IMR-90 (cell line): ENCODE results near the gene SDCCAG8. TPM values are rescaled to one million over a fixed set of nuclear protein-coding genes. Genes with fewer than 3 reads are reported as not detected.
A peak's percentile ranks its signal among the peaks of the same experiment; 100 is the strongest.

Experiments
- ATAC-seq: fragments of 200-7000 bp; cut with Tn5 transposase; 2 replicates; pipeline ENCODE4 v1.9.1; 2020; ENCODE audit warnings: low read depth, mild to moderate bottlenecking, moderate library complexity
- BruUV-seq: library from RNA; stranded (reverse); fragments of 400-500 nt; replicated peaks from 2 replicates; lab custom pipeline; 2021; lab: Mats Ljungman, UMichigan
- CTCF ChIA-PET: fragments of 300-600 bp; formaldehyde crosslinking; extraction: SDS; loops from one replicate; lab custom pipeline; 2021; ENCODE audit warnings: antibody characterized with exemption; lab: Yijun Ruan, JAX
- POLR2A ChIA-PET: fragments of 300-600 bp; sonication (Branson Sonifier 250); formaldehyde crosslinking; loops from one replicate; lab custom pipeline; 2022; ENCODE audit warnings: antibody characterized with exemption; ENCODE audit not compliant: unreplicated experiment; lab: Charles Lee
- DNase-seq: peaks from one replicate; pipeline ENCODE4 v3.0.0; 2013
- H2AFZ ChIP-seq: replicated peaks from 2 replicates; pipeline ENCODE3; 2013; ENCODE audit warnings: low read length, mild to moderate bottlenecking; ENCODE audit not compliant: poor library complexity
- H2AK5ac ChIP-seq: 2 replicates; pipeline ENCODE4 v1.6.1; 2013; ENCODE audit warnings: low read depth, low read length, inconsistent platforms
- H2AK9ac ChIP-seq: replicated peaks from 2 replicates; pipeline ENCODE3; 2013; ENCODE audit warnings: mild to moderate bottlenecking, low read depth, low read length, moderate library complexity; ENCODE audit not compliant: poor library complexity
- H2BK120ac ChIP-seq: 2 replicates; pipeline ENCODE4 v1.6.1; 2013; ENCODE audit warnings: low read depth, low read length, inconsistent platforms
- H2BK15ac ChIP-seq: 3 replicates; pipeline ENCODE4 v1.6.1; 2013; ENCODE audit warnings: low read depth, low read length, inconsistent platforms
- H2BK20ac ChIP-seq: 2 replicates; pipeline ENCODE4 v1.6.1; 2013; ENCODE audit warnings: low read depth, mild to moderate bottlenecking, inconsistent platforms, low read length, moderate library complexity
- H2BK5ac ChIP-seq: 2 replicates; pipeline ENCODE4 v1.6.1; 2013; ENCODE audit warnings: mild to moderate bottlenecking, low read depth, low read length, inconsistent platforms; ENCODE audit not compliant: poor library complexity, severe bottlenecking
- H3K14ac ChIP-seq: replicated peaks from 2 replicates; pipeline ENCODE4 v1.6.1; 2013; ENCODE audit warnings: low read depth, low read length, inconsistent platforms
- H3K18ac ChIP-seq: 2 replicates; pipeline ENCODE4 v1.6.1; 2013; ENCODE audit warnings: low read depth, low read length, control low read depth
- H3K23ac ChIP-seq: 2 replicates; pipeline ENCODE4 v1.6.1; 2013; ENCODE audit warnings: low read depth, low read length, inconsistent platforms
- H3K27ac ChIP-seq: 2 replicates; pipeline ENCODE4 v1.5.1; 2013; ENCODE audit warnings: mild to moderate bottlenecking, control low read depth, low read length; ENCODE audit not compliant: insufficient read depth
- H3K27me3 ChIP-seq: 2 replicates; pipeline ENCODE4 v1.6.1; 2013; ENCODE audit warnings: low read length; ENCODE audit not compliant: control insufficient read depth, insufficient read depth
- H3K36me3 ChIP-seq: 2 replicates; pipeline ENCODE4 v1.6.1; 2013; ENCODE audit warnings: low read length, mixed read lengths; ENCODE audit not compliant: control insufficient read depth, insufficient read depth
- H3K4ac ChIP-seq: 2 replicates; pipeline ENCODE4 v1.6.1; 2013; ENCODE audit warnings: low read depth, low read length, inconsistent platforms
- H3K4me1 ChIP-seq: 2 replicates; pipeline ENCODE4 v1.6.1; 2013; ENCODE audit warnings: low read length, mixed read lengths; ENCODE audit not compliant: control insufficient read depth, insufficient read depth
- H3K4me2 ChIP-seq: 2 replicates; pipeline ENCODE4 v1.6.1; 2013; ENCODE audit warnings: low read depth, mild to moderate bottlenecking, control low read depth, low read length, moderate library complexity
- H3K4me3 ChIP-seq: 2 replicates; pipeline ENCODE4 v1.5.1; 2013; ENCODE audit warnings: low read depth, mild to moderate bottlenecking, control low read depth, low read length, moderate library complexity; ENCODE audit not compliant: insufficient read depth
- H3K56ac ChIP-seq: 2 replicates; pipeline ENCODE4 v1.6.1; 2013; ENCODE audit warnings: low read length, inconsistent platforms; ENCODE audit not compliant: insufficient read depth; ENCODE audit errors: extremely low read depth
- H3K79me1 ChIP-seq, 2 experiments: 2 replicates each; pipeline ENCODE4 v1.6.1; 2013; ENCODE audit warnings: low read length in 2 of 2, inconsistent platforms in 1 of 2, low read depth in 1 of 2
- H3K9ac ChIP-seq: 2 replicates; pipeline ENCODE4 v1.6.1; 2013; ENCODE audit warnings: low read depth, low read length, control low read depth
- H3K9me1 ChIP-seq: 2 replicates; pipeline ENCODE4 v1.6.1; 2013; ENCODE audit warnings: low read length, inconsistent platforms; ENCODE audit not compliant: insufficient read depth
- H3K9me3 ChIP-seq: 2 replicates; pipeline ENCODE4 v1.6.1; 2013; ENCODE audit warnings: low read length; ENCODE audit not compliant: control insufficient read depth, insufficient read depth
- H4K20me1 ChIP-seq: 2 replicates; pipeline ENCODE4 v1.6.1; 2013; ENCODE audit warnings: low read length, inconsistent platforms; ENCODE audit not compliant: insufficient read depth
- H4K5ac ChIP-seq: 2 replicates; pipeline ENCODE4 v1.6.1; 2013; ENCODE audit warnings: mild to moderate bottlenecking, low read depth, low read length, control low read depth
- H4K8ac ChIP-seq, 2 experiments: 2 replicates each; pipeline ENCODE4 v1.6.1; 2013; ENCODE audit warnings: low read depth in 2 of 2, low read length in 2 of 2, control low read depth in 1 of 2, inconsistent platforms in 1 of 2
- H4K91ac ChIP-seq: 2 replicates; pipeline ENCODE4 v1.6.1; 2013; ENCODE audit warnings: low read depth, low read length, inconsistent platforms; ENCODE audit not compliant: insufficient read depth
- BHLHE40 ChIP-seq: fragments of 150-350 bp; IDR thresholded peaks from 2 replicates; pipeline ENCODE4 v1.6.1; 2016; ENCODE audit warnings: mild to moderate bottlenecking, low read depth, low read length
- CEBPB ChIP-seq: IDR thresholded peaks from 2 replicates; pipeline ENCODE4 v1.6.1; 2012; ENCODE audit warnings: low read depth, low read length, improper control_type of control experiment
- CHD1 ChIP-seq: IDR thresholded peaks from 2 replicates; pipeline ENCODE4 v1.6.1; 2012; ENCODE audit warnings: low read depth, low read length, improper control_type of control experiment
- MAFK ChIP-seq: IDR thresholded peaks from 2 replicates; pipeline ENCODE4 v1.6.1; 2012; ENCODE audit warnings: low read depth, low read length, improper control_type of control experiment
- MXI1 ChIP-seq: IDR thresholded peaks from 2 replicates; pipeline ENCODE4 v1.6.1; 2012; ENCODE audit warnings: low read depth, mild to moderate bottlenecking, low read length, moderate library complexity, borderline replicate concordance
- NFE2L2 ChIP-seq: fragments of 150-350 bp; IDR thresholded peaks from 2 replicates; pipeline ENCODE4 v1.6.1; 2016; ENCODE audit warnings: low read depth, mild to moderate bottlenecking, low read length
- WGBS, 2 experiments: methylation state at CpG; one replicate each; pipeline versions ENCODE4 v1.1.5 to v1.1.7; 2013; ENCODE audit warnings: missing lambda C conversion rate in 2 of 2; ENCODE audit not compliant: insufficient read length in 1 of 2; ENCODE audit errors: extremely low coverage in 2 of 2; 5-methylcytosine and 5-hydroxymethylcytosine counted together
- dilution Hi-C: fragments of 300-500 bp; cut with HindIII; formaldehyde crosslinking; loops from one replicate; pipeline ENCODE4 v1.14.3; 2018; ENCODE audit warnings: low sequenced_read_pairs; ENCODE audit not compliant: unreplicated experiment
- in situ Hi-C: fragments of 300-500 bp; cut with MboI; formaldehyde crosslinking; loops from 3 replicates; pipeline ENCODE4 v1.14.3; 2019; ENCODE audit warnings: low sequenced_read_pairs, inconsistent platforms, mixed read lengths
- intact Hi-C: fragments of 100-400 bp; cut with micrococcal nuclease; formaldehyde crosslinking; loops from 2 replicates; pipeline ENCODE4 v1.10.0; 2022
- polyA plus RNA-seq, 3 experiments: library from polyadenylated mRNA; depleted of rRNA; stranded (reverse); fragments of >200 nt; gene quantifications; 2 replicates each; pipeline ENCODE4 v1.2.3, GENCODE V29; 2012; ENCODE audit warnings: low replicate concordance in 1 of 3
- total RNA-seq: library from RNA; depleted of rRNA; stranded (reverse); fragments of >200 nt; gene quantifications from 2 replicates; pipeline ENCODE4 v1.2.3, GENCODE V29; 2012

Gene SDCCAG8
- total and polyA plus RNA-seq, 2 of the 4 experiments (the other 2 are of a cell fraction): 25.2 to 46.8 TPM

GRCh38 chr1:243447347-243447746 lies 191.5 kb downstream of the SDCCAG8 start:
- POLR2A ChIA-PET: no interaction called here
- ATAC-seq: 0 out of 2 replicates have a peak, but pooled peaks have one; percentile 42
- intact Hi-C loops: no loop called here

More at GRCh38 chr1:243447347-243447746, 191.5 kb downstream of the SDCCAG8 start:
- H2BK15ac ChIP-seq: no peak overlapping the region
- no peaks in the 10 kb centered on the region for H3K4me1 ChIP-seq
- dilution Hi-C loops (no loop called here), in situ Hi-C loops (no loop called here)
- no peaks in the 10 kb centered on the region for H3K9me1 ChIP-seq
- no peak overlapping the region for H3K56ac ChIP-seq
- H3K36me3 ChIP-seq: peaks cover 4% of the 10 kb centered on the region
- no peak overlapping the region for H3K4me2 ChIP-seq
- no peak overlapping the region for H4K91ac ChIP-seq
- no peak overlapping the region for H2BK120ac ChIP-seq
- WGBS, 2 experiments: no CpG with 5 or more reads among the region's 3 CpGs
- H3K4me3 ChIP-seq: no peak overlapping the region
- no peak overlapping the region for H3K23ac ChIP-seq
- TF ChIP-seq CHD1 (no peak), MAFK (no peak), NFE2L2 (no peak), MXI1 (no peak), BHLHE40 (no peak), CEBPB (no peak)
- no peak overlapping the region for H3K14ac ChIP-seq
- no peak overlapping the region for H4K5ac ChIP-seq
- no peaks in the 10 kb centered on the region for H3K27me3 ChIP-seq
- H3K18ac ChIP-seq: no peak overlapping the region
- BruUV-seq: no TSS peak
- H3K9me3 ChIP-seq: no peaks in the 10 kb centered on the region
- H2BK5ac ChIP-seq: no peak overlapping the region
- no peak overlapping the region for H4K8ac ChIP-seq
- H2AK5ac ChIP-seq: no peak overlapping the region
- no peak overlapping the region for H3K9ac ChIP-seq
- no peak overlapping the region for H2BK20ac ChIP-seq
- no peaks in the 10 kb centered on the region for H4K20me1 ChIP-seq
- no peak overlapping the region for H3K4ac ChIP-seq
- CTCF ChIA-PET: no interaction called here
- no peak overlapping the region for H2AK9ac ChIP-seq
- H3K27ac ChIP-seq: no peak overlapping the region
- peak; percentile 62 for DNase-seq
- H2AFZ ChIP-seq: no peak overlapping the region
- peaks cover 0 to 4% of the 10 kb centered on the region in 2 experiments; a peak in 1 of 4 replicates for H3K79me1 ChIP-seq
